HG03558 (cell line): Measurements from ENCODE around the gene COX7A2L.
"Not testable (repeated sequence)": the region's sequence is repeated elsewhere in the genome, so short reads cannot be mapped to it uniquely, and the experiment has no call there.

ENCODE experiments used
- ATAC-seq: cut with Tn5 transposase; IDR thresholded peaks from one replicate; pipeline ENCODE4 v1.9.1; 2021; ENCODE audit warnings: moderate number of reproducible peaks; ENCODE audit not compliant: unreplicated experiment; ENCODE audit errors: extremely low read depth

Gene COX7A2L, protein sequence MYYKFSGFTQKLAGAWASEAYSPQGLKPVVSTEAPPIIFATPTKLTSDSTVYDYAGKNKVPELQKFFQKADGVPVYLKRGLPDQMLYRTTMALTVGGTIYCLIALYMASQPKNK

DNA sequence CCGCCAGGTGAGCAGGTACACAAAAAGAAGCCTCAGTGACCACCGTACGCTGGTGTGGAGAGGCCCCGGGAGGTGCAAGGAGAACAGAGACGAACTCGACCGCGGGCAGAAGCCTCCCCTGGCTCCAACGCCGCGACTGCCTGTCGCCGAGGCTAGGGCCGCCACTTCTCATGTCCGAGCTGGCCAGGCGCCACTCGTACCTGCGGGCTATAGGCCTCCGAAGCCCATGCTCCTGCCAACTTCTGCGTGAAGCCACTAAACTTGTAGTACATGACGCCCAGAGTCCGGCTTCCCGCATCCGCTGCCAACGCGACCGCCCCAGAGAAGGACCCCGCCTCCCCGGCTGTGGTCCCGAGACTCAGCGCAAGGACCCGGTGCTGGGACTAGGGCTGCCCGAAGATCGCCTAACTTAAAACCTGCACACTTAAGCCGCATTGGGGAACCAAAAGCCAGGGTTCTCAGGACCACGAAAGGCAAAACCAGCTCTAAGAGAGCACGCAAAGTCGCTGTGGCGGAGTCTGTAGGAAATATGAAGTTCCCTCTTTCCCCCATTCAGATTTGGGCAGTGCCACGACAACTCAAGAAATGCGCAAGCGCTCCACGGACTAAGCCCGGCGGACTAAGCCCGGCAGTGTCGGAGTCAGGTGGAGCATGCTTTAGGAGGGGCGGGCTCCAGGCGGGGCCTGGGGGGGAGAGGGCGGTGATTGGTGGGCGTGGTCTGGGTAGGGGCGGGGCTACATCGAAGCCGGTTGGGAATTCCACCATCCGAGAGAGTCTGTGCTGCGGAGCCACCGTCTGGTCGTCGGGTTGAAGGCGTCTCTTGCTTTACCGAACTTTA lies at the start of gene COX7A2L:
TSS of gene COX7A2L (minus strand) at position 328 of the 838 bp plus-strand sequence. CDS start at position 272, 56 bp downstream.
- peak; percentile 76 for ATAC-seq

DNA sequence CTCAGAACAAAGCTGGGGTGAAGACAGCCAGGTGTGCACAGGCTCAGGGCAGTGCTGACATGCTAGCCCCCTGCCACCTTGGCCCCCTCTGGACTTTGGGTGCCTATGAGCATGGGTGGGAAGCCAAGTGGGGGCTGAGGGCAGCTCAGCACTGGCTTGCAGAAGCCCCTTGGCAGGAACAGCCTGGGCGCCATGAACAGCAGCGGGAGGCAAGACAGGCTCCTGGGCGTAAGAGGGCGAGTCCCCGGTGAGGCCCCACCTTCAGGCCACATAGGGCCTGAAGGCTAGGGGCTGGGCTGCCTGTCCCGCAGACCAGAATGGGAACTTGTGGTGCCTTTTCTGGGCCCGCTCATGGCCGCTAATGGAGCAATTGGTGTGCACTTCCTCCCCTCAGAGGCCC lies 47.0 kb upstream of the COX7A2L start:
- no peak for ATAC-seq

DNA sequence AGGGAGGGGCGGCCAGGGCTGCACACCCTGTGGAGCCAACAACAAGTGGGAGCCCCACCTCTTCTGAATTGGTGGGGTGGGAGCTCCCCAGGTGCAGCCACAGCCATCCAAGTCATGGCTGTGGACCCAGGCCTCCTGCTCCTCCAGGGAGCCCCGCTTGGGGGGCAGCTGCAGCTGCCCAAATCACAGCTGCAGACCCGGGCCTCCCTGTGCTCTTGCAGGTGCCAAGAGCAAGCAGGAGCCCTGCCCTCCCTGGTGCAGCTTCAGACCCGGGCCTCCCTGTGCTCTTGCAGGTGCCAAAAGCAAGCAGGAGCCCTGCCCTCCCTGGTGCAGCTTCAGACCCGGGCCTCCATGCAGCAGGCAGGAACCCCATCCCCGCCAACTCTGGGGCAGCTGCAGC lies 46.5 kb upstream of the COX7A2L start:
- ATAC-seq, result no peak

DNA sequence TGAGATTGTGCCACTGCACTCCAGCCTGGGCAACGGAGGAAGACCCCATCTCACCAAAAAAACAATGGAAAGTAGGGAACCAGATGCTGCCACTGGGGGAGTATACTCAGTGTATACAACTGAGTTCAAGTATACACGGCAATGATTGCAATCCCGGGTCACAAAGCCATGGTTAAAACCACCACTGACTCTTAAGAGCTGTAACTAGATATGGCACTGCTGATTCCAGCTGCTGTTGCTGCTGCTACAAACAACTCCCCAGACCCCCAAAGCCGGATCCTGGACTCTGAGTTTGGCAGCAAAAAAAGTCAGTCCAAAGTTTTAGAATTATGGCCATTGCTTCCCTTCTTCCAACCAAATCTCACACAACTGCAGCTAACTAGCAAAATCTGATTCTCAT lies 43.7 kb upstream of the COX7A2L start:
- no peak for ATAC-seq

DNA sequence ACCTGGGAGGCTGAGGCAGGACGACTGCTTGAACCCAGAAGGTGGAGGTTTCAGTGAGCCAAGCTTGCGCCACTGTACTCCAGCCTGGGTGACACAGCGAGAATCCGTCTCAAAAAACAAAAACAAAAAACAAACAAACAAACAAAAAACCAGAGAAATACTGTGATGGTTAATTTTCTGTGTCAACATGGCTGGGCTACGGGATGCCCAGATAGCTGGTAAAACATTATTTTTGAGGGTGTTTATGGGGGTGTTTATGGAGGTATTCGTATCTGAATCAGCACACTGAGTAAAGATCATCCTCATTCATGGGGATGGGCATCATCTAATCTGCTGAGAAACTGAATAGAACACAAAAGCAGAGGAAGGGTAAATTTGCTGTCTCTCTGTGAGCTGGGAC lies 40.8 kb upstream of the COX7A2L start:
- ATAC-seq, result no peak

DNA sequence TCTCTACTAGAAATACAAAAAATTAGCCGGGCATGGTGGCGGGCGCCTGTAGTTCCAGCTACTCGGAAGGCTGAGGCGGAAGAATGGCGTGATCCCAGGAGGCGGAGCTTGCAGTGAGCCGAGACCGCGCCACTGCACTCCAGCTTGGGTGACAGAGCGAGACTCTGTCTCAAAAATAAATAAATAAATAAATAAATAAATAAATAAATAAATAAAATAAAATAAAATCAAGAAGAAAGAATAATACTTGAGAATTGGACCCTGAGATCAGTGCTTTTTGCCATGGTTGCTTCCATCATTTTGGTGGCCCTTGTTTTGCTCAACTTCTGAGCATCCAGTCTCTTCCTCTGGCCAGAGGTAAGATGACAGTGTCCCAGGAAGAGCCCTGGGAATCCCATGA lies 37.0 kb upstream of the COX7A2L start:
- not testable (repeated sequence) for ATAC-seq

DNA sequence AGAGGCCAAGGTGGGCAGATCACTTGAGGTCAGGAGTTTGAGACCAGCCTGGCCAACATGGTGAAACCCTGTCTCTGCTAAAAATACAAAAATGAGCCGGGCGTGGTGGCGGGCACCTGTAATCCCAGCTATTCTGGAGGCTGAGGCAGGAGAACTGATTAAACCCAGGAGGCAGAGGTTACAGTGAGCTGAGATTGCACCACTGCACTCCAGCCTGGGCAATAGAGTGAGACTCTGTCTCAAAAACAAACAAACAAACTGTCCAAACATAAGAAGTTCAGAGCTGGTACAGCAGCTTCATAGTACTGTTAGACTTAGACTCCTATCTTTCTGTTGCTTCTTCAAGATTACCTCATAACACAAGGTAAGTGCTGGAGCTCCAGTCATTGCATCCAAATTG lies 32.3 kb upstream of the COX7A2L start:
- not testable (repeated sequence) for ATAC-seq

DNA sequence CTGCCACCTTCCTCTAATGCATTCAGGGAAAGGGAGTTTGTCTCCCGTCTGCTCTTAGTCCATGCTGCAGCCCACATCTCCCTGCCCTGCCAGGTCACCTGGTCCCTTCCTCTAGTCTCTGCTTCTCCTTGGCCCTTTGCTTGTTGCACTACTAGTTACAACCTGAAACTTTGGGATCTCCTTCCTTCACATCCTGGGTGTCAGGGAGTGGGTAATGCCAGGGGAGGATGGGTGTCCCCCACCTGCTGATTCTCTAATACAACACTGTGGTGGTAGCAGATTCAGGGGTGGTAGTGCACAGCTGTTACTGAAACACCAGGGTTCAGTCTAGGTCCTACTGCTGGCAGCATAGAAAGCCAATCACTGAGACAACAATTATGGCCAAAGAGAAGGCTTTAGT lies 31.2 kb upstream of the COX7A2L start:
- ATAC-seq, result no peak

DNA sequence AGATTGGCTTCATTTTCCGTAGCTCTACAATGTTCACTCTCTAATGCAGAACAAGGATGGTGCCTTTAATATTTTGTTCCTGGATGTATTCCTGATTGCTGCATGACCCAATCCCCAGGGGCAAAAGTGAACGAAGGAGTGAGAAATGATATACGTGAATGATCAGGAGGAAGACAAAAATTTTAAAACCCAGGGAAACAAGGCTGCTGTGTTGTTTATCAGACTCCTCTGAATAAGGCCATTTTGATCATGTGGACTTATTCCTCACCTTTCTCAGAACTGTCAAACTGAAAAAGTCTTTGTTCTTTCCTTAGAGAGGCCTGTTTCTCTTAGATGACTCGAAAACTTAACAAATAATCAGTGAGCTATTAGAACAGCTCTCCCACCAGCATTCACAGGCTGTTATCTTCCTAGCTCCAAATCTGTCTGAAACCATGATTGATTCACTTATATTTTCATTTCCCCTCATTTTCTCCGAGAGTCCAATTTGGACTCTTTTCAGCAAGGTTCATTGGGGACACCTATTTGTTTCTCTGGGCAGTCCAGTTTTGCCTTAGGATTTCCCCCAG lies 29.5 kb upstream of the COX7A2L start:
- ATAC-seq, result no peak

DNA sequence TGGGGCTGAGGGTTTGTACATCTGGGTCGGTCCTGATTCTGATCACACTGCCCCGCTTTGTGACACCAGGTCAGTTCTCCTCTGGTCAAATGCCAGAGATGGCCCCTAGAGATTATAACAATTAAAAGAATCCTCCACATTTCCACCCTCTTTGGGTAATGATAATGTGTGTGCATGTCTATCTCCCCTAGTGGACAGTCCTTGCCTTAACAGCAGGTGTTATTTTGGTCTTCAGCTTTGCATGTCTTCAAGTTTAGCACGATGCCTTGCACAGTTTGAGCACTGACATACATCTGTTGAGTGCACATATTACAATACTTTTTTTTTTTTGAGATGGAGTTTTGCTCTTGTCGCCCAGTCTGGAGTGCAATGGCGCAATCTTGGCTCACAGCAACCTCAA lies 25.7 kb upstream of the COX7A2L start:
- ATAC-seq, result no peak

DNA sequence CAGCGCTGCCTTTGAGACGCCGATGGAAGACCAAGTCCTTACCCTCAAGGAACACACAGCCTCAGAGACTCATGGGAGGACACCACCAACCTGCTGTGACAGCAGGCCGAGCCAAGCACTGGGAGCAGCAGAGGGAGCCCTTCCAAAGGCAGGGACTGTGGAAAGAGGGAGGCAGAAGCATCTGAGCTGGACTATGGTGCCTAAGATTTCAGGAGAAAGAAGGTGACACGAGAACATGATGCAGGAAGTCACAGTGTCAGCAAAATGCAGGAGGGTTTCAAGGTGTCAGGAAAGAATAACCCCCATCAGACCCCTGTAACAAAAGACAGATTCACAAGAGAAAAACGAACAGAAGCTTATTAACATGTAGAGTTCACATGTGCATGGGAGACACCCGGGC lies 24.2 kb upstream of the COX7A2L start:
- no peak for ATAC-seq

DNA sequence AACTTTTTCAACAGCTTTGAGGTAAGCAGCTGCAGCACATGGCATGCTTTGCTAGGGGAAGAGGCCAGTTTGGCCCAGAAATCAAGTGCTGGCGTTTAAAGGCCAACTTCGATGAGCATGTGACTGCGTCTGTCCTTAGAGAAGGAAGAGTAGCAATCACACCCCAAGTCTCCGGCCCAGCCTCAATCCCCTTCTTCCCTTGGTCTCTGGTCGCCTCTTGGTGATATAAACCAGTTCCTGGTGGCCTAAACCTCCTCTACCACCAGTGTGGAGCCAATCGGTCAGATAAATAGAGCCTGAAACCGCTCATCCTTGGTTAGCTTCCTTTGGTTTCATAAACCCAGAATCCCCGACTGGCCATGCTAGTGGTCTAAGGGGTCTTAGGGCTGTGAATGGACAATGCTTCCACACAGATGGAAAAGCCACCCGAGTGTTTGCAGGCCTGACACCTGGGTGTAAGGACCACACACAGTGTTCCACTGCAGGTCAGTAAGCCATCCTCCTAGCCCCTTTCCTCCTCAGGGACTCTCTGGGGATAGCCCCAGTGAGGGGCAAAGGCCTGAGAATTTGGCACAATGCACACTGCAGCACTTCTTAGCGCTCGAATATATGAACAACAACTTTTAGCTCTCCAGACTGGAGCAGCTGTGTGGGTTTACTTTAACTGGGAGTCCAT lies 23.0 kb upstream of the COX7A2L start:
- no peak for ATAC-seq

DNA sequence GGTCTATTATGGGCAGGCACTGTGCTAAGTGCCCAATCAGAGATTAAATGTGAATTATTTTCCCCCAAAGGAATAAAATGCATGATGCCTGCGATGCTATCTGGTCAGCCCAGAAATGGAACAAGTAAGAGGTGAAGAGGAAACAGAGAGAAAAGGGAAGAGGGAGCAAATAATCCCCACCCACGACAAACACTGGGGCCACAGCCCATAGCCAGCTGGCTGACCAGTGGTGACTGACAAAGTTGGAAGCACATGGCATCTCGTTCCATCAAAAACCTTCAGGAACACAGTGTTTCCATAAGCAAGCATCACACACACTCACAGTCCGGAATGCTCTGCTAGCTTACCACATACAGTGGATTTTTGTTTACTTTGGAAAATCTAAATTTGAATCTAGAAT lies 21.1 kb upstream of the COX7A2L start:
- no peak for ATAC-seq

DNA sequence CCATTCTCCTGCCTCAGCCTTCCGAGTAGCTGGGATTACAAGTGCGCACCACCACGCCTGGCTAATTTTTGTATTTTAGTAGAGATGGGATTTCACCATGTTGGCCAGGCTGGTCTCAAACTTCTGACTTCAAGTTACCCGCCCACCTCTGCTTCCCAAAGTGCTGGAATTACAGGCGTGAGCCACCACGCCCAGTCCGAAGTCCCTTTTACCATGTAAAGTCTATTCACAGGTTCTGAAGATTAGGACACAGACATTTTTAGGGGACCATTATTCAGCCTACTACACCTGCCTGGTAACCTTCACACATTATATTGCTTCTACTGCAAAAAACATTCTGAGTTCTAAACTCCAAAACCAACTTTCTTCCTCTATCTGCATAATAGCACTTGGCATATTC lies 19.0 kb upstream of the COX7A2L start:
- not testable (repeated sequence) for ATAC-seq

DNA sequence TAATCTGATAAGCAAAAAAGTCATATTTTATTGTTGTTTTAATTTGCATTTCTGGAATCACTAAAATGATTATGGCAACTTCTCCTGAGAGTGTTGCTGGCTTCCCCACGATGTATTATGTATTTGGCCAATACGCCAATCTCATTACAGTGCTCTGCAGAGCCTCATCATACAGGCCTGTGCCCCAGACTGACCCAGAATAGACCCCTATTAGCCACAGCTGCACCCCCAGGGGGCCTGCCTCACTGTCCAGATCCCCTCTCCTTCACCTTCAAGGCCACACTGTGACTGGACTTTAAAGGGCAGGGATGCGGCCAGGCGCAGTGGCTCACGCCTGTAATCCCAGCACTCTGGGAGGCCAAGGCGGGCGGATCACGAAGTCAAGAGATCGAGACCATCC lies 17.4 kb upstream of the COX7A2L start:
- no peak for ATAC-seq

DNA sequence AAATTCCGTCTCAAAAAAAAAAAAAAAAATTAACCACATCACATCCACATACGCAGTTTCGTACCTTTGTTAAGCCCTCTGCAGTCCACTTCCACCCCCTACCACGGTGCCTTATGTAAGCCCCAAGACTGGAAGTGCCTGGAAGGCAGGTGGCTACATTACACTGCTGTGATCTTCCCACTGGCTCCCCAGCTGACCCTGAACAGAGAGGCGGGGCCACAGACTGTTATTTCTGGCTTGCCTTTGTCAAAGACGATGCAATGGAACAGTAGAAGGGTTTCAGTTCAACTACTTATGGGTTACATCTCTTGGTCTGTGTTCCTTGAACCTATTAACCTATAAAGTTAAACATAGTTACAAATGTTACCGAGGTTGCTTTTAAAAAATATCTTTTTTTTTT lies 15.7 kb upstream of the COX7A2L start:
- ATAC-seq, result no peak

DNA sequence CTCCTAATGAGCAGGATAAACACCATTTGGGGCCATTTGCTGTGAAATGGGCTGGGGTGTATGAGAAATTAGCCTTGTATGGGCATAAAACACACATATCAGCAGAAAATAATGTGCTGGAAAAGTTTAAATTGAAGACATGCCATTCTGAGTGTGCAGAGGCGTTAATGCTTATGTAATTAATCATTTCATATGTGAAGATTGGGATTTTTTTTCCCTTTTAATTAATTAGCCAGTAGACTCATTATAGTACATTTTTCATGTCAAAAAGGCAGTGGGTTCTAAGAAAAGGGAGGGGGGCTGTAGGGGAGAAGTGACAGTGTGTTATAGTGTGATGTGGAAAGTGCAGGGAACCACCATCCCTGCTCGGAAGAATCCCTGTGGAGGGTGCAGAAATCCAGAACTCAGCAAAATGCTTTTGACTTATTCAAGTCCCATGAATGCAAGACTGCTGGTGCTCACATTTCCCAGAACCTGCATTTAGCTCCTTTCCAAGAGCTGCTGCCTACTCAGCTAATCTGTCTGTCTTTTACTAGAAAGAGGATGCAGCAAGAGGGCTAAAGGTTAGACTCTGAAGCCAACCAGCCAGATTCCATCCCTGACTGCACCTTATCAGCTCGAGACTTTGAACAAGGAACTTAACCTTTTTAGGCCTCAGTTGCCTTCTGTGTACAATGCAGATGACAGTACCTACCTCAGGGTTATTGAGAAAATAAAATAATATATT lies 11.6 kb upstream of the COX7A2L start:
- ATAC-seq, result no peak

DNA sequence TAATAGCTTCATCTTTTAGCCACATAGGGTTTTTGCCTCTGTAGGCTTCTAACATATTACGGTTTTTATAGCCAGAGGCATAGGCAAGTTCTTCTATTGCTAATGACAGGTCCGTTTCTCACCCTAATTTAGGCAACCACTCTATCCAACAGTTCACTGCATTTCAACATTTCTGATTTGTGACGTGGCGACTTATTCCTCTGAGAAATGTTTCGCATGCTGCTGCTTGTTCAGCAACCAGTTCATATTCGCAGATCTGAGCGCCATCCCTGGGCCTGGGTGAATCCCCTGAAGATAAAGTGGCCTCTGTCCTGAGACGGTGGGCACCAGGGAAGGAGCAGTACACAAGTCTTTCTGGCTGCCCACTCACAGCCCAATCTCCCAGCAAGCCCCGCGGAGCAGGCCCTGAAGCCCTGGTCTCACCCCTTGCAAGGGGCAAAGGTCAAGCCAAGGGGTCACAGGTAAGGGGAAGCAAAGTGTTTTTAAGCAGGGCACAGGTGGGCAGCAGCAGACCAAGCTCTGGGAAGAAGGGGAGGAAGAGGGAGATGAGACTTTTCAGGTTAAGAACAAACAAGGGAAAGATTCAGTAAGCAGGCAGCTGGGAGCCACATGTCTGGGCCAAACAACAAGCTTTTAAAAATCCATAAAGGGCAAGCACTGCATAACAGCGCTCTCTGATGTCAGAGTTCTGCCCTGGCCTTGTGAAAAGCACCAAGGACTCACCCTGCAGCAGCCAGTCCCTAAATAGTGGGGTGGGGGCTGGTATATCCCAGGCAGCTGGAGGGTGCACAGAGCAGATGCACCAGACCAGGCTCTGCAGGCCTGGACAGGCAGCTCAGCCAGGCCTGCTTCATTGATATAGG lies 10.8 kb upstream of the COX7A2L start:
- no peak for ATAC-seq

DNA sequence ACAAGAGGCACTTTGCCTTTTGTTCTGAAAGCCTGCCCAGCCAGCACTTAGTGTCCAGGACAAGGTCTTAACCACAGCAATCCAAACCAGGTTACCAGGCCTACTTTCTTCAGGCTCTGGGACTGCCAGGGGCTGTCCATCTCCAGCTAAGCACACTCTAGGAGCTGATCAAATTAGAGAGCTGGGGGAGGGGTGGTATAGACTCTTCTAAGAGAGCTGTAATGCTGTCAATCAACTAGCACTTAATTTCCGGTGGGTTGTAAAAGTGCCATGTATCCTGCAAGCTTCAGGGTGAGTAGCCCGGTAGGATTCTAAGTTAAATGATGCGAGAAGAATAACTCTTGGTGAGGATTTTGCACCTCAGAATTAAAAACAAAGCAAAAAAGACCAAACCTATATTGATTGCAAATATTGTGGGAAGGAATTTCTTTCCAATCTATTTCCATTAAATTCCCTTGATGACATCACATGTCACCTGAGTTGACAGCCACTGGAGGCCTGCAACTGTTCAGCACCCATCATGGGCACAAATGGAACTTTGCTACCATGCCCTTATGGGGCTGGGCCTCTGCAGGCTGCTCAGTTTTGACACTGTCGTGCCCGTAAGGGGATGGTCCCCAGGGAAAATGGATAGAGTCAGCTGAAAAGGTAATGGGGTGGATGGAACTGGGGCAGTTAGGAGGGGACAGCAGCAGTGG lies 8.7 kb upstream of the COX7A2L start:
- ATAC-seq, result no peak
